Renal pelvis (tissue), 4 donors: ENCODE data around the gene ARL16. TPM values are rescaled to one million over a fixed set of nuclear protein-coding genes. Genes with fewer than 3 reads are reported as not detected.
A peak's percentile ranks its signal among the peaks of the same experiment; 100 is the strongest.

Experiments
- DNase-seq: peaks from one replicate; pipeline ENCODE4 v3.0.0-alpha.2; 2013
- polyA plus RNA-seq, 3 donors: library from polyadenylated mRNA; unstranded; fragments of 120-200 nt; gene quantifications; one replicate each; pipeline ENCODE4 v1.2.1, GENCODE V29; 2013; ENCODE audit not compliant: insufficient read length in 3 of 3

Gene ARL16
- polyA plus RNA-seq, 3 donors, result 41.8 to 49.7 (median 47.0) TPM

DNA sequence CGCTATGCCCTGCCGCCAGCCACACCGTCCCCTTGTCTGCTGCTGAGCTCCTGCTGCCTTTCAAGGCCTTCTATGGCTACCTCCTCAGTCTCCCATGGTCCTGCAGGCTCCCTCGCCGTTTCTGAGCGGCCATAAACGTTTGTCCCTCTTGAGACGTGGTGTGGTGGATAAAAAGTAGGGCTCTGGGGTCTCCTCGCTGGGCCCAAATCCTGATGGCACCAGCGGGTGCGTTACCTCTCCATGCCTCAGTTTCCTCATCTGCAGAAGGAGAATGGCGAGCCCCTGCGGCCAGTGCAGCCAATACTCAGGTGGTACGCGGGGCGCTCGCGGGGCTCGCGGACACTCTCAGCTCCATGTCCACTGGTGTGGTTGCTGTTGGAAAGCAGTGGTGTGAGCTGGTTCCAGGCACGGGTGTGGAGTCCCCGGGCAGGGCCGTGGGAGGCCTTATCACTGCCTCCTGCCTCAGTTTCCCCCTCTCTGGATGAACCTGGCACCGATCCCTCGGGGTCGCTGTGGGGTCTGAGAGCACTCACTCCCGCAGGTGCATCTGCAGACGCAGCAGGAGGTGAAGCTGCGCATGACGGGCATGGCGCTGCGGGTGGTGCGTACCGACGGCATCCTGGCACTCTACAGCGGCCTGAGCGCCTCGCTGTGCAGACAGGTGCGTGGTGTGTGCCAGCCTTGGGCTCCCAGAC, 31.0 kb upstream of the ARL16 start:
- no peak for DNase-seq

DNA sequence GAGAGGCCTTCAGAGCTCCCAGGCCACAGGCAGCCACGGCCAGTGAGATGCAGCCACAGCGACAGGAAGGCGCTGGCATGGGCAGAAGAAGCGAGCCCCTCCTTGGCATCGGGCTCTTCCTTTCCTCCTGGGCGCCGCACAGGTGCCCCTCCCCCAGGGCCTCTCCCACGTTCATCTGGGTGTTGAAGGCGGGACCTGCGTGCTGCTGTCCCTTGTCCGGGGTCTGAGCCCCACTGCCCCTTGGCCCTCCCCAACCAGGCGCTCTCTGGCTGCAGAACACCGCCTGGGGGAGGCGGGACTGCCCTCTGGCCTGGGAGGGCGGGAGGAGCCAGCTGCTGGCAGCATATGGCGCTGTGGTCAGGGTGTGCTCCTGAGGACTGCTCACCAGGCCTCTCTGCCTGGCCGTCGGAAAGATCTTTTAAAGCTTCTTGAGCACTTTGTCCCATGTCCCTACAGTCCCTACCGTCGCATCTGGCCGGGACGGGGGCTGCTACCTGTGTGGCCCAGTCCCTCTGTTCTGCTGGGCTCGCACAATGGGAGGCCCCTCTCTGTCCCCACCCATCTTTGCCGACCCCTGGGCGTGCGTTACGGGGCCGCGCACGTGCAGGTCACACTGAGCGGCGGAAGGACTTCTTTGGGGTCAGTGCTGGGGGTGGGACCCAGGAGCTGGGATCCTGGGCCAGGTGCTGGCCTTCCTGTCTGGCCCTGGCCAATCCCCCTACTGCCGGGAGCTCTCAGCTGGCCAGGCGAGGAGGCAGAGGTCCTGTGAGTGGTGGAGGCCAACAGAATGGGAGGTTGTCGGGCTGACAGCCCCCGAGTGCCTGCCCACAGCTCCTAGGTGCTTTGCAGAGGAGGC, 30.2 kb upstream of the ARL16 start:
- no peak for DNase-seq

DNA sequence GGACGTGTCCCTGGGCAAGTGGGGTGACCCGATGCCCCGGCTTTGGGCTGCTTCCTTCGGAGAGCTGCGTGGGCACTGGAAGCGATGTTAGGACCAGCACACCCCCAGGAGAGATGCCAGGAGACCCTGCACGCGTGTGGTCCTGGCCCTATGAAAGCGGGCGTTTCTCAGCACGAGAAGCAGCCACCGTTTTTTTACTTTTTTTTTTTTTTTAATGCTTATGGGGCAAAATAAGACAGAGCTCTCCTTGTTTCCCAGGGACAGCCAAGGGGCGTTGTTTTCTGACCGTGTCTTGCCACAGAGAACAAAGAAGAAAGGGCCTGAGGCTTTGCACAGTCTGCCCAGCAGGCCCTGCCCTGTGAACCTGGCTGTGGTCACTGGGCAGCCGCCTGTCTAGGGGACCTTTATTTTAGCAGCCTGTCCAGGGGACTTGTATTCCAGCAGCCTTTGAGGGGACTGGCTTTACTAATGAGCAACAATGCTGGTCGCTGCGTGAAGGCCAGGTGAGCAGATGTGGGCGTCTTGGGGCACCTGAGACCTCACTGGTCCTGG, 29.5 kb upstream of the ARL16 start:
- no peak for DNase-seq

DNA sequence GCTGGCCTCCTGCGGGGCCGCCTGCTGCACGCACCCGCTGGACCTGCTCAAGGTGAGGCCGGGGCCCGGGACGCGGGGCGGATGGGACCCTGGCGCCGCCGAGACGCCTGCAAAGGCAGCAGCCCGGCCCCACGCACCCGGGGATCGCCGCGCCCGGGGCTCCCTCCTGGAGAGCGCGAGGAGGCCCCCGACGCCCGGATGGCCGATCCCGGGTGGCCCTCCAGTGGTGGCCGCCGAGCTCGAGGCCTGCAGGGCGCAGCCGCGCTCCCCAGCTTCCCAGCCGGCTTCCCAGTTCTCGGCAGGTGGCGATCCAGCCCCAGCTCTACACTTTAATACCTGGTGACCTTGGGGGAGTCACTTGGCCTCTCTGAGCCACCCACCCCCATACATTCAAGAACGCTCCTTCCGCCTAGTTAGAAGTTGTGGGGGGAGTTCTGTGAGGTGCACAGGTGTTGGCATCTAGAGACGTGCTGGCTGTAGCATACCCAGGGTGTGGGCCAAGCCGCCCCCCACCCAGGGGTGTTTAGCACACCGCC, 28.9 kb upstream of the ARL16 start:
- no peak for DNase-seq

DNA sequence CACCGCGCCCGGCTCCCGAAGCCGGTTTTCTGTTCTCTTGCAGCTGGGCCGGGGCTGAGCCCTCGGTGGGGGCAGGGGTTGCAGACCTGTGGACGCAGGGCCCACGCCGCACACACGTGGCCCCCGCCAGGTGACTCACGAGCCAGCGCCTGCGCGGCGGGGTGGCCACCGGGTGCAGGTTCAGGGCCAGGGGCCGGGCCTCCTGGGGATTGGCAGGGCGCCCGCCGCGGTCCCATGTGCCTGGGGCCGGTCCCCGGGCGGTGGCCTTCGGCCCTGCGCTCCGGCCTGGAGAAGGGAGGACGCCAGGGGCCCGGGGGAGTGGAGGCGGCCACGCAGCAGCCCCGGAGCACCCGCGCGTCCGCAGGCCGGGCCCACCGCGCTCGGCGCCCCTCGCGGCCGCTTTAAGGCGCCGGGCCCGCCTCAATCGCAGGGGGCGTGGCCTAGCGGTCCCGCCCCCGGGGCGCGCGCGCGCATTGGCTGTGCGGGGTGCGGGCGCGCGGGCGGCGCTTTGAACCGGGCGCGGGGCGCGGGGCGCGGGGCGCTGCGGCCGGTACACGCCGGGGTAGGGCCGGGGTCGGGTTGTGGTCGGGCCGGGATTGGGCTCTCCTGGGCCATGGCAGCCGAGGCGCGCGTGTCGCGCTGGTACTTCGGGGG, 28.3 kb upstream of the ARL16 start, which contains the start of gene SLC25A10:
Gene SLC25A10 (plus strand): TSS at position 471 of the 654 bp plus-strand sequence. CDS start 143 bp downstream, at position 614.
- DNase-seq, result peak; percentile 75

DNA sequence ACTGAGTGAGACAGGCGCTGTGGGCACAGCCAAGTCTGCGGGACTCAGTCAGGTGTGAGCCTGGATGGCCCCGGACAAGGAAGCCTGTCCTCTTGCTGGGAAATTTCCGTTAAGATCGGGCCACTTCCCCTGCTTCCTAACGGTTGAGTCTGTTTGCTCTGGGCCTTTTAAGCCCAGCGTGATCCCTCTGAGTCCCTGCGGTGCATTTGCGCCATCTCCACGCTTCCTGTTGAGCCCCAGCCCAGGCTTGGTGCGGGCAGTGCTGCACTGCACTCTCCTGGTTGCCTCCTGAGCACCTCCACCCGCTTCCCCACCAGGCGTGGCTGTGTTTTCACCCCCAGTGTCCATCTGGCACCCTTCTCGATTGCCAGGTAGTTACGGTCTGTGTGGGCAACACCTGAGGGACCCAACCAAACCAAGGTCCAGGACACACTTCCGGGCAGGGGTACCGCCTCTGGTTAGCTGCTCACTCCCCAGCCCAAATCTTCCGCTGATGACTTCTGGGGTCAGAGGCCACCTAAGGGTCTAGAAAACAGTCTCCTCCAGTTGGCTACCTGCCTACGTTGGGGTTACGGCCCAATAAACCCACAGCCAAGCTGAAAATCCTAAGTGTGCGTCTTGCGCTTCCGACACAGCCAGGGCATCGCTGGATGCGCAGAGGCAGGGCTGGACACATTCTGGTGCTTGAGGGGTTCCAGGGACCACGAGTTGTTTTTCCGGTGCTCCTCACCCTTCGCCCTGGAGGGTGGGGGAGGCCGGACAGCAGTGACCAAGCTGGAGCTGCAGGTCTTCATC, 27.1 kb upstream of the ARL16 start:
- DNase-seq, result no peak

DNA sequence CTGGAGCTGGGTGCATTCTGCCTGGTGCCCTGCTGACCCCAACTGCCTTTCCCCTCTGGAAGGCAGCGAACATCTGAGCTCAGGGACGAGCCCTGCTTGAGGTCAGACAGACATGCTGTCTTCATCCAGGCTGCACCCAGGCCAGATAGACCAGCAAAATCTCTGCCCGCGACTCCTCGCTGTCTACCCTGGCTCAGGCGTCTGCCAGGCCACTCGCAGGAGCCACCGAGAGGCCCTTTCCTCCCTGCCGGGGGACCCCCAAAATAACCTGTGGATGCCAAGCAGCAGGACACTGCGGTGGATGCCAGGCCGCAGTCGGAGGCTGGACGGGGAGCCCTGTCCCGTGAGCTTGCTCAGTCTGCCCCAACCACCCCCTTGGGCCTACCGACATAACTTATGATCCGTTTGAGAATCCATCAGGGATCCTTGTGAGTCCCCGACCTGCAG, 25.2 kb upstream of the ARL16 start:
- no peak for DNase-seq

DNA sequence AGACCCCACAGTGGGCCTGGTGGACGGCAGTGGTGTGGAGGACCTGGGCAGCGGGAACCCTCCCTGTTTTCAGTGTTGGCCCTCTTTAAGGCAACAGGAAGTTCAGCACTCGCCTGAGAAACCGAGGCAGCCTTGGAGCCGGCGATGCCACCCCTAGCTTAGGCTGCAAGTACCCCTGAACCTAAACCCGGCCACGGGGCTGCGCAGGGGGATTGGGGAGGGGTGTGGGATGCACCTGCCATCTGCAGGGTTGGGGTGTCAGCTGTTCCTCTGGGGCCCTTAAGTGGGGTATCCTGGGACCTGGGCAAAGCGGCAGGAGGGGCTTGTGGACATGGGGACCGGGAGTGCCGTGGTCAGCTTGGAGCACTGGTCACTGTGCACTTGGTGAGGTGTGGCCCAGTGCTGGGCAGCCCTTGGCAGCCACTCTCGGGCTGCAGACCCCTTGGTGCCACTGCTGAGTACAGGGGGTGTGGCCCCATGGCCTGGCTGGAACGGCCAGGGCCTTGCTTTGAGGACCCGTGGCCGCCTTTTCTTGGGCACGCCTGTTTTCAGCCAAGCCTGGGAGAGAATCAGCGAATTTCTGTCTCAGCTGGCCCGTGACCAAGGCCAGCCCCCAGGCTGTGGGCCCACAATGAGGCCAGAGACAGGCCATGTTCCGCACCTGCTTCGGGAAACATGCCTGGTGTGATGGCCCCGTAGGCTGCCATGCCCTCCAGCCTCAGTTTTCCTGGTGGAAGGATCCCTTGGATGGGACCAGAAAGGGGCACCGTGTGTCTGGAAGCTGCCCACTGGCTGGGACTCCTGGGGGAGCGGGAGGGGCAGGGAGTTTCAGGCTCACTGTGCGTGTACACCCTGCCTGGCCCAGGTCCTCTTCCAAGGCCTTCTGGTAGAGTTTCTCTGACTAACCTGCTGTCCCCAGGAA, 24.4 kb upstream of the ARL16 start:
- DNase-seq, result no peak

DNA sequence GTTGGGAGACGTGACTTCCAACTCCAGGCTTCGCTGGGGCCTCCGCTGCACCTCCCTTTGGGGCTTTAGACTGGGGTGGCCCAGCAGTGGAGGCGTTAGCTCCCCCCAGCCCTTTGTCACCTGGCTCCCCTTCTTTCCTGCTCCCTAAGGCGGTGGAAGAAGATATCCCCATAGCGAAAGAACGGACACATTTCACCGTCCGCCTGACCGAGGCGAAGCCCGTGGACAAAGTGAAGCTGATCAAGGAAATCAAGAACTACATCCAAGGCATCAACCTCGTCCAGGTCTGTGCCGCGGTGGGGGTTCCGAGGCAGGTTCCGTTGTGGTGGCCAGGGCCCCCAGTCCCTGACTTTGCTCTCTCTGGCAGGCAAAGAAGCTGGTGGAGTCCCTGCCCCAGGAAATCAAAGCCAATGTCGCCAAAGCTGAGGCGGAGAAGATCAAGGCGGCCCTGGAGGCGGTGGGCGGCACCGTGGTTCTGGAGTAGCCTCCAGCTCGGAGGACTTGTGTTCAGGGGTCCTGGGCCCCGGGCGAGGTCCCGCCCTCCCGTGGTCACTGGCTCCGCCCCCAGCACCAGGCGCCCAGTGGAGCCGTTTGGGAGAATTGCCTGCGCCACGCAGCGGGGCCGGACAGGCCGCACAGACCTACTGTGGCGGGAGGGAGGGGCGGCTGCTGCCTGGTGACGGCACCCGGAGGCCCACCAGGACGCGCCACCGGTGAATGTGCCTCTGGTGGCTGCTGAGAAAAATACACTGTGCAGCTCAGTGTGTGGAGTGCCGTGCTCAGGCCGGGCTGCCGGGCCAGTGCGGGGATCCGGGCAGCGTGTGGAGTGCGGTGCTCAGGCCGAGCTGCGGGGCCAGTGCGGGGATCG, 23.4 kb upstream of the ARL16 start:
- no peak for DNase-seq

DNA sequence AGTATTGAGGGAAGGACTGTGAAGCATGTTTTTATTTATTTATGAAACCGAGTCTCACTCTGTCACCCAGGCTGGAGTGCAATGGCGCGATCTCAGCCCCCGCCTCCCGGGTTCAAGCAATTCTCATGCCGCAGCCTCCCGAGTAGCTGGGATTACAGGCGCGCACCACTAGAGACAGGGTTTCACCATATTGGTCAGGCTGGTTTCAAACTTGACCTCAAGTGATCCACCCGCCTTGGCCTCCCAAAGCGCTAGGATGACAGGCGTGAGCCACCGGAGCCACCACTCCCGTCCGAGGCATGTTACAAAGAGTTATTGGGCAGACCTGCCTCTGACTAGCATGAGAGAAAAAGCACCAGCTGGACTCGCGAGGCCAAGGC, 22.6 kb upstream of the ARL16 start:
- no peak for DNase-seq

DNA sequence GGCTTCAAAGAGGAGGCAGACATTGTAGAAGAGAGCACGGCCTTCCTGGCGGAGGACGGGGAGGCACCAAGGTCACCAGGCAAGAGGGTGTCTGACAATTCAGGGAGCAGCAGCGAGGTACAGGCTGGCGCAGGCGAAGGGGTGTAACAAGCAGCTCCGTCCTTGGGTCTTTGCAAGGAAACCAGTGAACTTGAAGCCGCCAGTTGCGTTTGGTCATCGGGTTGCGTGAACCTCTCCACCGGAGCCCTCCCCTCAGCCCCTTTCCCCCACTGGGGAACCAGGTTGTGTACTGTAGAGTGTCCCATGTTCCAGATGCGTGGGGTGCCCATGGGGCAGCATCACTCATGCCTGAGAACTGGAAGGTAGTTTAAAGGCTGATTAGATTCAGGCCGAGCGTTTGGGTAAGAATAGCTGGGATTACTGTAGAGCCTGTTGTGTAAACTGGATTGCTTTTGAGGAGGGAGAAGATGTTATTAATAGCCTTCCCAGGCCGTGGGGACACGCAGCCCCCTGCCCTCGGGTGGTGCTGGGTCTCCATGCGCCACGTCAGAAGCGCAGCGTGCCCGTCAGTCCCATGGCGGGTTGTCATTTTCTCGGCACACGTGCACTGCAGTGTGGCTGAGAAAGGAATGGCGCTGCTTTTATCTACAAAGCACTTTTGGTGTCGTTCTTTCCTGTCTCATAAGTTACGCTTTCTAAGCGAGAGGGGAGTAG, 22.1 kb upstream of the ARL16 start:
- no peak for DNase-seq

DNA sequence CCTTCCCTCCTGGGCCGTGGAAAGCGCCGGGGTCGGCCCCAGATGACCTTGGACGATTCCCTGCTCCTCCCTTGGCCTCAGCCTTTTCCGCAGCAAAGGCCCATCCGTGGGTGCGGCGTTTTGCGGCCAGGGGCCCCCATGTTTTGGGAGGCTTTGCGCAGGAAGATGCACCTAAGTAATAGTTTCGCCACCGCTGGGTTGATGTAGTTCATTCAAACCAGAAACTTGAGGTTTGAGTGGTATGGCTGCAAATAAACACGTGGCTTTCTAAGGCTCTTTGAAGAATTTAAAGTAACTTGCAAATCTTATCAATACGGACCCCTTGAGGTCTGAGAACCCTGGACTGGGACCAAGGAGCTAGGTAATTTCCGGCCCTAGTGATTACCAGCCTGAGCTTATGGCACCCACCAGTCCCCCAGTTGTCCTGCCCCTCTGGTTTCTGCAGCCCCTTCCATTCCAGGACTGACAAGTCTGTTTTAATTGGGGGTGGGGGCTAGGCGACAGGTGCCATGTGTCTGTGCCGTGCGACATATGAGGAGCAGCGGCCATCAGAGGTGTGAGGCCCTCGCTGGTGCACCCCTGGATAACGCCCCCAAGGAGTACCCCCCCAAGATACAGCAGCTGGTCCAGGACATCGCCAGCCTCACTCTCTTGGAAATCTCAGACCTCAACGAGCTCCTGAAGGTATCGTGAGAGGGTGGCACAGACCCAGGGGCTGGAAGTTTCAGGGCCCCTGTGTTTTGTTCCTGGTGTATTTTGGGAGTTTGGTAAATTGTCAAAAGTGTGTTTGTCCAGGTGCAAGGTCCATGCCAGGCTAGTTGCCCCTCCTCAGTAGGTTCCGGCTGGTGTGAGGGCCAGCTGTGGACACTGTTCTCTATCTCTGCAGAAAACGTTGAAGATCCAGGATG, 20.4 kb upstream of the ARL16 start:
- no peak for DNase-seq

DNA sequence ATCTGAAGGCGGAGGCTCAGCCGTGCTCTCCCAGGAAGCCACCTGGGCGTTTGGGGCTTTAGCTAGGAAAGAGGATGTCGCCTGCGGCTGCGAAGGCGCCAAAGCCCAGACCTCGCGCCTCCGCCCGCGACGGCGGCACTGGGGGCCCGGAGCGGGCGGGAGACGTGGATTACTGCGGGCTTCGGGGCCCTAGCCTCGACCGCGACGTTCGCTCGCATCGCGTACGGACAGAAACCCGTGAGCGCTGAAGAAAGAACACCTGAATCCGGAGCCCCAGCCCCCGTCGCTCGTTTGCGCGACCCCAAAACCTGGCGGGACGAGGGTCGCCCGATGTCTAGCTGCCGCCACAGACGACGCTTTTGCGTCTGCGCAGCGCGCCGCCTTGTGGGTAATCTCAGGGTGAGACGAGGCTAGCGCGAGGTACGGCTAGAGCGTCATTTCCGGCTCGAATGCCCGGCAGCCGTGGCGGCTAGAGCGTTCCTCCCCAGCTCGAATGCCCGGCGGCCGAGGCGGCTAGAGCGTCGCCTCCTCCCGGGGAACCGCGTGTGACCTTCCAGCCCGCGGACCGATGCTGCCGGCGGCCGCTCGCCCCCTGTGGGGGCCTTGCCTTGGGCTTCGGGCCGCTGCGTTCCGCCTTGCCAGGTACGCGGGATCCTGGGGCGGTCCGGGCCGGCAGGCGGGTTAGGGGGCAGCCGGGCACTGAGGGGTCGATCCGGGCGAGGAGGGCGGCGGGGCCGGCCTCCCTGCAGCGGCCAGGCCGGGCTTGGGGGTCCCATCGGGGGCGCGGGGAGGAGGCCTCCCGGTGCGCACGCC, 19.5 kb upstream of the ARL16 start, which contains the start of gene MRPL12:
Gene MRPL12 (plus strand): TSS at position 434 of the 813 bp plus-strand sequence. CDS start 135 bp downstream, at position 569.
- DNase-seq, result peak; percentile 94

DNA sequence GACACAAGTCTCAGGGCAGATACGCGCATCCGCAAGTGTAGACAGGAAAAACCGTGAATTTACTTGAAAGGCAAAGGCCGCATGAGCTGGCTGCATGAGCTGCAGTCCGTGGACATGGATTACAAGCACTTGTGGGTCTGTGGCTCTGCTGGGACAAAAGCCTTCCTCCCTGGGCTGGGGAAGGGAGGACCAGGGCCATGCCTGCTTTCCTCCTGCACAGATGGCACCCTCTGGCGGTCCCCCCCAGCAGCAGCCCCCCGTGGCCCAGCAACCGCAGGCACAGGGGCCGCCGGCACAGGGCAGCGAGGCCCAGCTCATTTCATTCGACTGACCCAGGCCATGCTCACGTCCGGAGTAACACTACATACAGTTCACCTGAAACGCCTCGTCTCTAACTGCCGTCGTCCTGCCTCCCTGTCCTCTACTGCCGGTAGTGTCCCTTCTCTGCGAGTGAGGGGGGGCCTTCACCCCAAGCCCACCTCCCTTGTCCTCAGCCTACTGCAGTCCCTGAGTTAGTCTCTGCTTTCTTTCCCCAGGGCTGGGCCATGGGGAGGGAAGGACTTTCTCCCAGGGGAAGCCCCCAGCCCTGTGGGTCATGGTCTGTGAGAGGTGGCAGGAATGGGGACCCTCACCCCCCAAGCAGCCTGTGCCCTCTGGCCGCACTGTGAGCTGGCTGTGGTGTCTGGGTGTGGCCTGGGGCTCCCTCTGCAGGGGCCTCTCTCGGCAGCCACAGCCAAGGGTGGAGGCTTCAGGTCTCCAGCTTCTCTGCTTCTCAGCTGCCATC, 17.9 kb upstream of the ARL16 start:
- no peak for DNase-seq
